GM19468 (cell line): ENCODE data around the gene ANKS6.

Experiments used
- ATAC-seq: cut with Tn5 transposase; IDR thresholded peaks from one replicate; pipeline ENCODE4 v1.9.1; 2021; ENCODE audit warnings: mild to moderate bottlenecking, moderate library complexity, moderate number of reproducible peaks; ENCODE audit not compliant: unreplicated experiment; ENCODE audit errors: extremely low read depth

ANKS6 gene

DNA sequence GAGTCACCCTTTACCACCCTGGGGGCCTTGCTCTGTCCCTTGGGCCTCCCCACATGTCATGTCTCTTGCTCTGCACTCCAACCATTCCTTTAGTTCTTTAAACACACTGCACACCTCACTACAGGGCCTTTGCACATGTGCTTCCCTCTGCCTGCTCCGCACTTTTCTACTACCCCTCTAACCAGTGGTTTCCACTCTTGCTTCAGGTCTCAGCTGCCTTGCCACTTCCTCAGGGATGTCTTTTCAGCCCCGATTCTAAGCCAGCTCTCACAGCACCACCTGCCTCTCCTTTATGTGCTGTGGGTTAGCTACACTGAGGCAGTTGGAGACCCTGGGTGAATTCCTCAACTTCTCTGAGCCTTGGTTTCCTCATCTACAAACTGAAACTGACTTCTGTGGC is 53.0 kb downstream of the ANKS6 start:
- no peak for ATAC-seq

- ATAC-seq = no peak
These were observed 53.8 kb downstream of the ANKS6 start for GRCh38 chr9:98742325-98743280.

DNA sequence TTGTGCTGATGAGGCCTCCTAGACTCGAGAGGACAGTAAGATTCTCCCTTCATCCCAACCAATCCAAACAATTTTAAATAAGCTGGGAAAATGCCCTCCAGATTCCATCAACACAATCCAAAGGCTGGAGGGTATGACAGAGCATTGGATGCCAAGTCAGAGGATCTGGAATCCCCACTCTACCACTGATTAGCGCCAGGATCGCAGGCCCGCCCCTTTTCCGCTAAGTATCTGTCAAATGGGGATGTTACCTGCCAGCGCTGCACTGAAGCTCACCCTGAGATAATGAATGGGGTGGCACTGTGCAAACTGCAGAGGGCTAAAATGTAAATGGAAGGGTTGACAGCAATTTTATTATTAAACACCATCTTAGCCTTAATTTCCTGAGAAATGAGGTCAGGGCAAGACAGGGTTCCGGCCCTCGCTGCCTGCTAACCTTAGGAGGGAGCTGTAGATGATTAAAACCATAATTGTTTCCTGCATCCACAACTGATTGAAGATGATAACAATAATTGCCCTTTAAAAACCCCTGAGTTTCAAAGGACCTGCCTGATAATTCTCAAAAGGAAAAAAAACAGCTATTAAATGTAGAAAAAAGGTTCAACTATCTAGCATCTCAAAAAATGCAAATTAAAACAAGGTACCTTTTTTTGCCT is 56.0 kb downstream of the ANKS6 start:
- no peak for ATAC-seq

DNA sequence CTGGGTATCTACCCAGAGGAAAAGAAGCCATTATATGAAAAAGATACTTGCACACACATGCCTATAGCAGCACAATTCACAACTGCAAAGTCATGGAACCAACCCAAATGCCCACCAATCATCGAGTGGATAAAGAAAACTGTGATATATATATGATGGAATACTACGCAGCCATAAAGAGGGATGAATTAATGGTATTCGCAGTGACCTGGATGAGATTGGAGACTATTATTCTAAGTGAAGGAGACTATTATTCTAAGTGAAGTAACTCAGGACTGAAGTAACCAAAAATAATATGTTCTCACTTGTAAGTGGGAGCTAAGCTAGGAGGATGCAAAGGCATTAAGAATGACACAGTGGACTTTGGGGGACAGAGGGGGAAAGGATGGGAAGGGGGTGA is 57.6 kb downstream of the ANKS6 start:
- ATAC-seq = no peak

GRCh38 chr9:98736226-98736625 is 60.1 kb downstream of the ANKS6 start:
- ATAC-seq = no peak

- ATAC-seq = no peak
These were observed 63.6 kb downstream of the ANKS6 start for GRCh38 chr9:98732801-98733200.

DNA sequence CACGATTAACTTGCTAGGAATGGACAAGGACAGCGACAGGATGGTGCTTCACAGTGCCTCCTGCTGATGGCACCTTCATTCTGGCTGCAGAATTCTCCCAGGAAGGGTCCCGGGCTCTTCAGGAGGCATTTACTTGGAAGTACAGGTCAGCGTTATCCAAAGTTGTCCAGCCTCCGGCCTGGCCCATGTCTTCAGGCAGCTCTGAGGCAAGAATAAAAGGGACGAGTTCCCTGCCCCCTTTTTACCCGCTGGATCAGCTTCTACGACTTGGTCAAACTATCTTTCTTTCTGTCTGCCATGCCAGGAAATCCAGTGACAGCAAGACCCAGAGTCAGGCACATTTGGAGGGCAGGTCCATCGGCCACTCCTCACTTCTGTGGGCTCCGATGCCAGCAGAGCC is 64.3 kb downstream of the ANKS6 start:
- no peak for ATAC-seq

- no peak for ATAC-seq
These were observed 65.5 kb downstream of the ANKS6 start for GRCh38 chr9:98730871-98731270.

- ATAC-seq = no peak
These were observed 67.9 kb downstream of the ANKS6 start for GRCh38 chr9:98728500-98728899.

GRCh38 chr9:98727428-98727827 is 68.9 kb downstream of the ANKS6 start:
- ATAC-seq = no peak

GRCh38 chr9:98726735-98727134 is 69.6 kb downstream of the ANKS6 start:
- ATAC-seq = no peak

DNA sequence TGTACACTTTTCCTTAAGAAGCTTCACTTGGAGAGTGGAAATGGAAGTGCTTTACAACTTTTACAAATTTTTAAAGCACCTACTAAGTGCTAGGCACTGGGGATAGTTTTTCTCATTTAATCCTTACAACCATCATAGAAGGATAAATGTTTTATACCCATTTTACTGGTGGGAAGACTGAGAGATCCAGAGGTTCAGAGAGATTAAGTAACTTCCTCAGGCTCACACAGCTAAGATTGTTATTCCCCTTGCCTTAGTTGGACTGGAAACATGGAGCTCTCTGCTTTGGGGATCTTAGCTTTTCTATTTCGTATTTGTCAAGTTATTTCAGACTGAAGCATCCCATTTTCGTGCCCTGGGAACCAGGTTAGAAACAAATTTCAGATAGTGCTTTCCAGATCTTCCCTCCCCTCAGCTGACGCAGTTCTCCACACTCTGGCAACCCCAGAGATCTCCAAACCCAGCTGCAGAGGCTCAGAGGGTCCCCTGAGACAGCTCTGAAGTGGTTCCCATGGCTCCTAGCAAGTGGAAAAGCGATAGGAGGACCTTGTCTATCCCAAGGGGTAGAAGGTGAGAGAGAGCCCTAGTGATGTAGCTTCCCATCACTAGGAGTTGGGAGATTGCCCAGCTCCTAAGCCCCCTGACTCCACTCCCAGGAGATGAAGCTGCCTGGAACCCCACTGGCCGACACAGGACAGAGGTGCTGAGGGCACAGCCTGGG is 71.4 kb downstream of the ANKS6 start:
- ATAC-seq = no peak

- ATAC-seq = no peak
These were observed 74.7 kb downstream of the ANKS6 start for GRCh38 chr9:98721643-98722042.

DNA sequence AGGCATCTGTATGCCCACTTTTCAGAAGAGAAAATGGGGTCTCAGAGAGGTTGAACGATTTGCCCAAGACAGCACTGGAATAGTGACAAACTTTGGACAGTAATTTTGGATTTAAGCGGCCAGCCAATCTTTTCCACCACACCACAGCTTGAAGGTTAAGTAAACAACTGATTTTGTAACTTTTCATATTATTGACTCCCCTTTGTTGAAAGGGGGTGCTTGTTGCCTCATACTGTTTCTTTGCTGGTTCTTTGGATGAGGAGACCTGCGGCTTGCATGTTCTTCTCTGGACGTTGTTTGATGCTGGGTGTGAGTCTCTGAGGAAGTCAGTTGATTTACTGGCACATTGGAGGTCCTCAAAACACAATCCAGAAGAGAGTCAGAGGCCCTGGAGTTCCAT is 76.0 kb downstream of the ANKS6 start:
- ATAC-seq = no peak

GRCh38 chr9:98719055-98719454 is 77.3 kb downstream of the ANKS6 start:
- no peak for ATAC-seq

- no peak for ATAC-seq
These were observed 81.5 kb downstream of the ANKS6 start for GRCh38 chr9:98714833-98715232.

GRCh38 chr9:98712987-98713386 is 83.4 kb downstream of the ANKS6 start:
- ATAC-seq = no peak

GRCh38 chr9:98709968-98710965 is 86.1 kb downstream of the ANKS6 start:
- ATAC-seq = no peak
